Aorta (tissue), 5 donors: ENCODE data around the gene TMEM132C. TPM values are rescaled to one million over a fixed set of nuclear protein-coding genes. Genes with fewer than 3 reads are reported as not detected.

Experiments used
- ATAC-seq: fragments of 200-7000 bp; cut with Tn5 transposase; one replicate; pipeline ENCODE4 v1.9.1; 2022; ENCODE audit warnings: moderate library complexity; ENCODE audit not compliant: low FRiP score
- DNase-seq, 2 donors: peaks; one replicate each; pipeline ENCODE4 v3.0.0-alpha.2; 2020
- H3K27ac ChIP-seq, 2 donors: one replicate each; pipeline ENCODE4 v1.5.1; 2013; ENCODE audit warnings: low read length in 2 of 2, mild to moderate bottlenecking in 2 of 2, moderate library complexity in 2 of 2, control low read depth in 1 of 2, inconsistent platforms in 1 of 2, low read depth in 1 of 2
- H3K27me3 ChIP-seq, 2 donors: one replicate each; pipeline ENCODE4 v1.6.1; 2013; ENCODE audit warnings: control low read depth in 1 of 2, low read length in 1 of 2, mild to moderate bottlenecking in 1 of 2, moderate library complexity in 1 of 2; ENCODE audit not compliant: insufficient read depth in 2 of 2, control insufficient read depth in 1 of 2
- H3K36me3 ChIP-seq, 2 donors: one replicate each; pipeline ENCODE4 v1.6.1; 2013; ENCODE audit warnings: control low read depth in 1 of 2, low read length in 1 of 2, mild to moderate bottlenecking in 1 of 2; ENCODE audit not compliant: insufficient read depth in 2 of 2, control insufficient read depth in 1 of 2
- H3K4me1 ChIP-seq, 2 donors: one replicate each; pipeline ENCODE4 v1.6.1; 2013; ENCODE audit warnings: low read length in 2 of 2, control low read depth in 1 of 2, mild to moderate bottlenecking in 1 of 2, moderate library complexity in 1 of 2; ENCODE audit not compliant: insufficient read depth in 2 of 2, control insufficient read depth in 1 of 2
- H3K4me3 ChIP-seq, 2 donors: one replicate each; pipeline ENCODE4 v1.5.1; 2013; ENCODE audit warnings: low read length in 2 of 2, control low read depth in 1 of 2, mild to moderate bottlenecking in 1 of 2
- H3K9me3 ChIP-seq: one replicate; pipeline ENCODE4 v1.6.1; 2013; ENCODE audit warnings: mild to moderate bottlenecking, low read length; ENCODE audit not compliant: control insufficient read depth
- WGBS, 2 donors: extraction: QIAGEN DNeasy Blood & Tissue Kit; methylation state at CpG; one replicate each; pipeline ENCODE4 v1.1.7; 2013; 5-methylcytosine and 5-hydroxymethylcytosine counted together
- intact Hi-C, 2 donors: fragments of 100-400 bp; cut with DNase I; formaldehyde crosslinking; loops; one replicate each; pipeline versions ENCODE4 v1.14.2 to v1.15.0; 2022
- polyA plus RNA-seq, 2 donors: library from polyadenylated mRNA; stranded (reverse); fragments of 200-250 nt; gene quantifications; one replicate each; pipeline ENCODE4 v1.2.3, GENCODE V29; 2013
- total RNA-seq, 2 donors: library from RNA; stranded (reverse); fragmentation: NEBNext Ultra II Directional; extraction: Animal tissue kit (Norgen Biotek cat#: 25700); gene quantifications; one replicate each; pipeline ENCODE4 v1.2.1, GENCODE V29; 2021
- donor health status: healthy with polysubstance abuse.
- donor health status: Bipolar disorder and iron deficiency.
- donor health status: DM: no; HTN: no; CAD: no.
- donor health status: DM: no; HTN: no; CAD: no.
- donor health status: DM: yes; HTN: yes; CAD: no.

Gene TMEM132C
- total and polyA plus RNA-seq, 4 donors: 0.49 to 0.78 TPM; not detected in 2

DNA sequence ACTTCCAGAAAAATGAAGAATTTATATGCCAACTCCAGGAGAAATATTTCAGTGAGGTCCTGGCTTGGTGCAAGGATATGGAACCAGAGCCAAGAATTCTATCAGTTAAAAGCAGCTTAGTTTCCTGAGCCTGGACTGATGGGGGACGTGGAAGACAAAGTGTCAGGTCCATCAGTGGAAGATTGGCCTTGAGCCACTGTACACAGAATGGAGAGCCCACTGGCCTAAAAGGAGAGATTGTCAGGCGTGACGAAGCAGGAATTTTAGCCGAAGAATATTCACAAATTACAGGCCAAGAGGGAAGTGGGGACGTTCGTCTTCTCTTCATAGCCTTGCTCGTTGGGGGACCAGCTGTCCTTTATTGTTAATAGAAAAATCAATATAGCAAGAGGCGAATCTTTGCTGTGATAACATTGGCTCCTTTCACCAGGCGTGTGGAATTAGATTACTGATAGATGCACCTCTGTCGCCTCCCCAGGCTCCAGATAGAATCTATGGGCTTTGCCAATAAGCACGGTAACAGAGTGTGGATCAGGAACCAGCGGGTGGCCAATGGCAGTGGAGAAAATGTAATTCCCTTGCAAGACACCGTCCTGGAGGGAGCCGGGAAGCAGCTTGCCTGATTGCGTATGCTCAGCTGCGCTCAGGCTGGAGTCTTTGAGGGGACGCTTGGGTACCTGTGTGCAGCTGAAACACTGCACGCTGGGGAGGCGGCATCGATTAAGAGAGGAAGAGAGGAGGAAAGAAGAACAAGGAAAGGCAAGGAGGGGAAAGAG lies 56.4 kb downstream of the TMEM132C start:
- Histone ChIP-seq H3K4me3 (no peak overlapping the region), H3K27me3 (no peaks in the 10 kb centered on the region), H3K4me1 (no peaks in the 10 kb centered on the region), H3K27ac (no peak overlapping the region), H3K36me3 (no peaks in the 10 kb centered on the region), H3K9me3 (peaks cover 3% of the 10 kb centered on the region)
- DNase-seq (no peak), ATAC-seq (no peak)
- WGBS, 2 donors: 25 to 36% methylated on average over 20 of the region's 20 CpGs
- intact Hi-C loops: no loop called here

GRCh38 chr12:128325646-128326045 lies 58.7 kb downstream of the TMEM132C start:
- Histone ChIP-seq H3K27ac (no peak overlapping the region), H3K4me3 (no peak overlapping the region), H3K27me3 (no peaks in the 10 kb centered on the region), H3K4me1 (no peaks in the 10 kb centered on the region), H3K9me3 (peaks cover 3% of the 10 kb centered on the region), H3K36me3 (no peaks in the 10 kb centered on the region)
- no peak for DNase-seq
- WGBS, 2 donors: 71 to 81% methylated on average over 12 of the region's 12 CpGs
- no peak for ATAC-seq
- intact Hi-C loops: no loop called here

DNA sequence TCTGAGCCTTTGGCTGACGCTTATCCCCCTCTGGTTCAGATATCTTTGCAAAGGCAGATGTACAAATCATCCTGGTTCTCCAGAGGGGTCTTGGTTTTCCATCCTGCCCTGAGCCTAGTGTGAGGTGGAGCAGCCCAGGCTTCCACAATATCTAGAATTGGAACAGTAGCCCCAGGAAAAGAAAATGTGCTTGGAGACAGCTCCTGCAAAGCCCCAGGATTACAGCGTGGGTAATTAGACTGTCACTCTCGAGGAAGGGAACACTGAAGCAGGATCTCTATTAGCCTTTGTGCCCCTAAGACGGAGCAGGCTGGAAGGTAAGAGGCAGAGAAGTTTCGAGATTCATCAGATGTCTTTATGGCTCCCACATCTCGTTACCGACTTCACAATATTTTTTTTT lies 59.4 kb downstream of the TMEM132C start:
- Histone ChIP-seq H3K27me3 (no peaks in the 10 kb centered on the region), H3K4me3 (no peak overlapping the region), H3K36me3 (no peaks in the 10 kb centered on the region), H3K9me3 (peaks cover 3% of the 10 kb centered on the region), H3K4me1 (no peaks in the 10 kb centered on the region), H3K27ac (no peak overlapping the region)
- intact Hi-C loops: no loop called here
- DNase-seq (no peak), ATAC-seq (no peak)
- WGBS, 2 donors: 47 to 64% methylated on average over 7 of the region's 7 CpGs

GRCh38 chr12:128328961-128329360 lies 62.0 kb downstream of the TMEM132C start:
- no peaks in the 10 kb centered on the region for H3K4me1 ChIP-seq
- intact Hi-C loops: no loop called here
- ATAC-seq (no peak), DNase-seq (no peak)
- H3K9me3 ChIP-seq: no peaks in the 10 kb centered on the region
- no peak overlapping the region for H3K4me3 ChIP-seq
- no peak overlapping the region for H3K27ac ChIP-seq
- no peaks in the 10 kb centered on the region for H3K27me3 ChIP-seq
- 87 to 89% methylated on average over 8 of the region's 8 CpGs for WGBS, 2 donors
- H3K36me3 ChIP-seq: no peaks in the 10 kb centered on the region

- no peaks in the 10 kb centered on the region for H3K27me3 ChIP-seq
- no peak overlapping the region for H3K27ac ChIP-seq
- no peaks in the 10 kb centered on the region for H3K36me3 ChIP-seq
- DNase-seq (no peak), ATAC-seq (no peak)
- H3K4me1 ChIP-seq: no peaks in the 10 kb centered on the region
- intact Hi-C loops: no loop called here
- WGBS, 2 donors: 50 to 52% methylated on average over 3 of the region's 3 CpGs
- H3K9me3 ChIP-seq: peaks cover 2% of the 10 kb centered on the region
- H3K4me3 ChIP-seq: no peak overlapping the region
These were observed 69.5 kb downstream of the TMEM132C start for GRCh38 chr12:128336204-128337070.

GRCh38 chr12:128337071-128337345 lies 70.0 kb downstream of the TMEM132C start:
- 16 to 18% methylated on average over 4 of the region's 4 CpGs for WGBS, 2 donors
- Histone ChIP-seq H3K27ac (no peak overlapping the region), H3K9me3 (peaks cover 2% of the 10 kb centered on the region), H3K36me3 (no peaks in the 10 kb centered on the region), H3K27me3 (no peaks in the 10 kb centered on the region), H3K4me3 (no peak overlapping the region), H3K4me1 (no peaks in the 10 kb centered on the region)
- intact Hi-C loops: no loop called here
- no peak for ATAC-seq
- no peak for DNase-seq

DNA sequence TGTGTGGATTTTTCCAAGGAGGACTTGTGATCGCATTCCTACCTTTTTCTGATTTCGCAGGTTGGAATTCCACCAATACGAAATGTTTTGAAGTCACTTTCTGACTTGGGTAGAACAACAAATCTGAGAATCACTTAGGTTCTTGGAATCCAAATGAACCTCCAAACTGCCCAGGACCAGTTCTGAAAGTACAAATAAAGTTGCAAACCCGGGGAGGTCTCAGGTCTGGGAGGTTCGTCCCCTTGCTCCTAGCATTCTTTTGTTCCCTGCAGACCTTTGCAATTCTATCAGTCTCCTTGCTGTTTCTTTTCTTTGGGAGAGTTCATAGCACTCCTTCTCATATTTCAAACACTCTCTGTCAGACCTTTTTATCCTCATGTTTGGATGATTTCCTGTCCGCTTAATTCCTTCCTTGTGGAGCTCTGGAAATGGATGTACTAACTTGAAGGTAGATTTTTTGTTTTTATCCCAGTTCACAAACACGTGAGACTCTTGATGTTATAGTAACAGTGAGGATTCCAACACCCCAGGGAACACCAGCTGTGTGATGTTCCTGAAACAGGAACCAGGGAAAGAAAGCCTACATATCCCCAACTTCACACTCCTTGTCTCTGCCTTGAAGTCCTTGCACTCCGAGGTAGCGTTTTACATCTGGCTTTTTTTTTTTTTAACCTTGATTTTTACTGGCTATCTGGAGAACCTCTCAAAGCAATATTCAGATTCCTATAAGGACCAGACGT lies 70.6 kb downstream of the TMEM132C start:
- DNase-seq: no peak
- no peaks in the 10 kb centered on the region for H3K4me1 ChIP-seq
- H3K27ac ChIP-seq: no peak overlapping the region
- intact Hi-C loops: no loop called here
- no peak overlapping the region for H3K4me3 ChIP-seq
- H3K27me3 ChIP-seq: no peaks in the 10 kb centered on the region
- no peak for ATAC-seq
- H3K36me3 ChIP-seq: no peaks in the 10 kb centered on the region
- 3 to 8% methylated on average over 10 of the region's 10 CpGs for WGBS, 2 donors
- H3K9me3 ChIP-seq: peaks cover 2% of the 10 kb centered on the region

DNA sequence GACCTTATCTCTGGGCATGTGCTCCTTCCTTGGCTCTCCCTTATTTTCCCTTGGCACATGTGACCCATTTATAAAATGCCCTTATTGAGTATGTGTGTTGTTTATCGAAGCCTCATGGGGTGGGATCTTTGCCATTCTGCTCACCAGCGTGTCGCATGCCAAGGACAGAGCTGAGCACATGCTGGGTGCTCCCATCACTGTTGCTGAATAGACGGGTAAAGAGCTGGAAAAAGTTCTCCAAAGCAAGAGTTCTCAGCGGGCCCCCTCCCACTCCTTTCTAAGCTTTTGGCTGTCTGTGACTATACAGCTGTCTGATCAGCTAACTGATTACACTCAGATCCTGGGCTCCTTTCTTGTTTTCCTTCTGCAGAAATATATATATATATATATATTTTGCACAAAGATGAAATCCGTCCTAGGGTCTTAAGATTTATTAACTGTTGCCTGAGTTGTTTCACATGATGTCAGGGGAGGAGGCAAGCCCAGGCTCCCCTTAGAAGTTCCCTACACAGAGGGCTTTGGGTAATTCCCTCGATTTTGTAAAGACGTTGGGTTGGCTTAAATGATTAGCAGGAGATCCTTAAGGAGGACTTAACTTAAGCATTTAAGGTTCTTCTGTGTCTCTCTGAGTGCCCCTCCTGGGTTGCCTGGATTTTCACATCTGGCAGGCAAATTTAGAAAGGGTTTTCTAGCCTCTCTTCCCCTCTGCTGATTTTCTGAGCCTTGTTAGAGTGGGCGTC lies 71.6 kb downstream of the TMEM132C start:
- H3K4me3 ChIP-seq: no peak overlapping the region
- DNase-seq (no peak), ATAC-seq (peak; percentile 36)
- no peaks in the 10 kb centered on the region for H3K27me3 ChIP-seq
- H3K4me1 ChIP-seq: no peaks in the 10 kb centered on the region
- WGBS, 2 donors: 3 to 7% methylated on average over 9 of the region's 9 CpGs
- H3K27ac ChIP-seq: no peak overlapping the region
- intact Hi-C loops: no loop called here
- no peaks in the 10 kb centered on the region for H3K36me3 ChIP-seq
- peaks cover 2% of the 10 kb centered on the region for H3K9me3 ChIP-seq
